SK-N-SH (cell line): Measurements from ENCODE around the gene SPTLC2. TPM values are rescaled to one million over a fixed set of nuclear protein-coding genes. Genes with fewer than 3 reads are reported as not detected.

ENCODE experiments used
- CTCF ChIA-PET: fragments of 300-600, 350-600 bp; formaldehyde crosslinking; extraction: SDS; loops from one replicate; lab custom pipeline; 2021; lab: Yijun Ruan, JAX
- POLR2A ChIA-PET: fragments of 350-600 bp; sonication (Branson Sonifier 250); formaldehyde crosslinking; extraction: SDS; loops from one replicate; lab custom pipeline; 2020; ENCODE audit warnings: antibody characterized with exemption, inconsistent platforms; lab: Yijun Ruan, JAX
- DNase-seq: peaks from one replicate; pipeline ENCODE4 v3.0.0; 2012
- H2AFZ ChIP-seq: fragments of 200-600 bp; sonication (generic); 2 replicates; pipeline ENCODE4 v1.8.1; 2016; ENCODE audit warnings: antibody characterized with exemption, mild to moderate bottlenecking, low read depth
- H3F3A ChIP-seq: fragments of 200-600 bp; sonication (generic); replicated peaks from 2 replicates; pipeline ENCODE3; 2016; ENCODE audit warnings: antibody characterized with exemption, mild to moderate bottlenecking; ENCODE audit not compliant: insufficient read depth
- H3K27ac ChIP-seq, 2 experiments: fragments of 200-500 bp in 1 of 2; fragments of 200-600 bp in 1 of 2; sonication (Bioruptor generic) in 1 of 2; sonication (generic), shearing (Covaris generic) in 1 of 2; 2 replicates each; pipeline versions ENCODE4 v1.5.1 to v1.6.1; 2014 to 2016; ENCODE audit warnings: low read depth in 2 of 2, inconsistent platforms in 1 of 2, low read length in 1 of 2, mild to moderate bottlenecking in 1 of 2, mixed read lengths in 1 of 2
- H3K27me3 ChIP-seq: fragments of 200-600 bp; sonication (generic), shearing (Covaris generic); 2 replicates; pipeline ENCODE4 v1.6.1; 2016; ENCODE audit warnings: mixed run types; ENCODE audit not compliant: insufficient read depth
- H3K36me3 ChIP-seq, 2 experiments: fragments of 200-500 bp in 1 of 2; fragments of 200-600 bp in 1 of 2; sonication (Bioruptor generic) in 1 of 2; sonication (generic) in 1 of 2; replicated peaks in 1 of 2; 2 replicates each; pipeline versions ENCODE3 to v1.5.1; 2014 to 2016; ENCODE audit warnings: low read length in 1 of 2, mild to moderate bottlenecking in 1 of 2; ENCODE audit not compliant: insufficient read depth in 2 of 2, control insufficient read depth in 1 of 2
- H3K4me1 ChIP-seq, 2 experiments: fragments of 200-500 bp in 1 of 2; fragments of 200-600 bp in 1 of 2; sonication (Bioruptor generic) in 1 of 2; sonication (generic), shearing (Covaris generic) in 1 of 2; 2 replicates each; pipeline versions ENCODE4 v1.5.1 to v1.6.1; 2014 to 2016; ENCODE audit warnings: low read depth in 1 of 2, low read length in 1 of 2, mixed run types in 1 of 2; ENCODE audit not compliant: insufficient read depth in 2 of 2, control insufficient read depth in 1 of 2
- H3K4me2 ChIP-seq: fragments of 200-600 bp; sonication (generic), shearing (Covaris generic); 2 replicates; pipeline ENCODE4 v1.6.1; 2017; ENCODE audit warnings: mixed run types
- H3K4me3 ChIP-seq, 2 experiments: fragments of 200-500 bp in 1 of 2; fragments of 200-600 bp in 1 of 2; sonication (Bioruptor generic) in 1 of 2; sonication (generic), shearing (Covaris generic) in 1 of 2; 2 replicates each; pipeline versions ENCODE4 v1.5.1 to v1.8.1; 2014 to 2016; ENCODE audit warnings: low read depth in 2 of 2, inconsistent platforms in 1 of 2, low read length in 1 of 2, mild to moderate bottlenecking in 1 of 2, mixed read lengths in 1 of 2, moderate library complexity in 1 of 2
- H3K79me2 ChIP-seq: fragments of 200-600 bp; sonication (generic); 2 replicates; pipeline ENCODE4 v1.8.1; 2017; ENCODE audit warnings: mild to moderate bottlenecking; ENCODE audit not compliant: insufficient read depth
- H3K9ac ChIP-seq: fragments of 200-600 bp; sonication (generic); 2 replicates; pipeline ENCODE4 v1.6.1; 2017; ENCODE audit warnings: mixed run types
- H3K9me2 ChIP-seq: fragments of 200-600 bp; sonication (generic); 2 replicates; pipeline ENCODE4 v1.6.1; 2017; ENCODE audit warnings: mixed run types
- H3K9me3 ChIP-seq: fragments of 200-600 bp; sonication (generic); 2 replicates; pipeline ENCODE4 v1.6.1; 2017; ENCODE audit warnings: mixed run types, mild to moderate bottlenecking, moderate library complexity
- H4K20me1 ChIP-seq: fragments of 200-600 bp; sonication (generic); 2 replicates; pipeline ENCODE4 v1.6.1; 2017; ENCODE audit warnings: mild to moderate bottlenecking, mixed run types; ENCODE audit not compliant: insufficient read depth
- CHD2 ChIP-seq: fragments of 150-350 bp; IDR thresholded peaks from 2 replicates; pipeline ENCODE4 v1.6.1; 2018; ENCODE audit warnings: low read length; ENCODE audit not compliant: partially characterized antibody
- ELF1 ChIP-seq: IDR thresholded peaks from 2 replicates; pipeline ENCODE4 v1.4.0; 2012
- EZH2phosphoT487 ChIP-seq: fragments of 200-600 bp; sonication (generic); IDR thresholded peaks from 2 replicates; pipeline ENCODE4 v1.6.1; 2017; ENCODE audit warnings: low read depth, mixed run types, mild to moderate bottlenecking, antibody characterized with exemption, moderate library complexity, borderline replicate concordance
- FOSL2 ChIP-seq: IDR thresholded peaks from 2 replicates; pipeline ENCODE4 v1.4.0; 2012; ENCODE audit warnings: low read depth, mild to moderate bottlenecking, moderate library complexity, borderline replicate concordance
- FOXJ3 ChIP-seq: sonication (generic); formaldehyde crosslinking; IDR thresholded peaks from 2 replicates; pipeline ENCODE4 v1.5.1; 2020; ENCODE audit warnings: mild to moderate bottlenecking, missing genetic modification reagents
- FOXM1 ChIP-seq: IDR thresholded peaks from 2 replicates; pipeline ENCODE4 v1.4.0; 2012; ENCODE audit warnings: low read depth, mild to moderate bottlenecking
- GATA2 ChIP-seq: sonication (generic); formaldehyde crosslinking; IDR thresholded peaks from 2 replicates; pipeline ENCODE4 v1.5.0; 2020; ENCODE audit warnings: mild to moderate bottlenecking, missing genetic modification reagents
- JUND ChIP-seq: IDR thresholded peaks from 2 replicates; pipeline ENCODE4 v1.4.0; 2012
- MEF2A ChIP-seq: IDR thresholded peaks from 2 replicates; pipeline ENCODE4 v1.4.0; 2012; ENCODE audit warnings: low read depth, borderline replicate concordance
- MXI1 ChIP-seq: IDR thresholded peaks from 2 replicates; pipeline ENCODE4 v1.6.1; 2012; ENCODE audit warnings: mild to moderate bottlenecking, low read depth, low read length, improper control_type of control experiment
- POLR2AphosphoS5 ChIP-seq: IDR thresholded peaks from 2 replicates; pipeline ENCODE4 v1.6.1; 2012; ENCODE audit warnings: low read depth, low read length
- RAD21 ChIP-seq: IDR thresholded peaks from 2 replicates; pipeline ENCODE4 v1.6.1; 2012; ENCODE audit warnings: mild to moderate bottlenecking, low read length
- RCOR1 ChIP-seq: fragments of 150-350 bp; IDR thresholded peaks from 2 replicates; pipeline ENCODE4 v1.6.1; 2017; ENCODE audit warnings: antibody characterized with exemption, low read length
- RFX5 ChIP-seq: IDR thresholded peaks from 2 replicates; pipeline ENCODE4 v1.6.1; 2012; ENCODE audit warnings: mild to moderate bottlenecking, improper control_type of control experiment, low read length
- SIN3A ChIP-seq: IDR thresholded peaks from 2 replicates; pipeline ENCODE4 v1.6.1; 2012; ENCODE audit warnings: low read depth, mild to moderate bottlenecking, low read length, moderate library complexity, borderline replicate concordance
- TEAD4 ChIP-seq: IDR thresholded peaks from 2 replicates; pipeline ENCODE4 v1.4.0; 2012; ENCODE audit warnings: mild to moderate bottlenecking, borderline replicate concordance; ENCODE audit not compliant: insufficient read depth
- YY1 ChIP-seq: IDR thresholded peaks from 2 replicates; pipeline ENCODE4 v1.4.0; 2012; ENCODE audit warnings: low read depth, mild to moderate bottlenecking
- WGBS: methylation state at CpG from one replicate; pipeline ENCODE4 v1.1.6; 2017; ENCODE audit warnings: low lambda C conversion rate; 5-methylcytosine and 5-hydroxymethylcytosine counted together
- polyA plus RNA-seq, 3 experiments: library from polyadenylated mRNA; depleted of rRNA; stranded (reverse); fragments of >200 nt; gene quantifications; 2 replicates each; pipeline ENCODE4 v1.2.3, GENCODE V29; 2012
- TF ChIP-seq, protein P1 (sequence below): fragments of 150-350 bp; IDR thresholded peaks from 2 replicates; pipeline ENCODE4 v1.6.1; 2017; ENCODE audit warnings: antibody characterized with exemption, low read length, low read depth, borderline replicate concordance
- TF ChIP-seq, protein P2 (sequence below): IDR thresholded peaks from 2 replicates; pipeline ENCODE4 v1.4.0; 2012; ENCODE audit warnings: low read depth, borderline replicate concordance

The SPTLC2 gene
- polyA plus RNA-seq, 1 of the 3 experiments (the other 2 are of a cell fraction) = 10.2 TPM

DNA sequence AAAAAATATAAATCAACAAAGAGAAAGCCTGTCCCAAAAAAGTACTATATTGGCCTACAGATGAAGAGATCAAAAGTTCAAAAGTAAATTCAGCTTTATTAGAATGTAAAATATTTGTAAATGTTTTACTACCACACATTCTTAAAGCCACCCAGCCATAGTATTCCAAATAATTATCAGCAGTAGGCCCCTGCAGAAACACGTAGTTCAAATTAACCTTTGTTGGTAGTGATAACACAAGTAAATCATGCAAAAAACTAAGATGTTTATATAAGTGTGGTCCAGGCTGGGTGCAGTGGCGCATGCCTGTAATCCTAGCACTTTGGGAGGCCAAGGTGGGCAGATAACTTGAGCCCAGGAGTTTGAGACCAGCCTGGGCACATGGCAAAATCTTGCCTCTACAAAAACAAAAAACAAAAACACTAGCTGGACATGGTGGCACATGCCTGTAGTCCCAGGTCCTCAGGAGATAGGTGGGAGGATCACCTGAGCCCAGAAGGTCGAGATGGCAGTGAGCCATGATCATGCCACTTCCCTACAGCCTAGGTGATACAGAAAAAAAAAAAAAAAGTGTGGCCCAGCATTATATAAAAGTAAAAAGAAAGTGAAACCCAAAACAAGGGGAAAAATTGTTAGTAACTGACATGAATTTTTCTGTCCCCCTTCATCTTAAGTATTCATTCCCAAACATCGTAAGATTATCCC, 17.9 kb downstream of the SPTLC2 start:
- Histone ChIP-seq H3K36me3 (peaks cover 8 to 38% of the 10 kb centered on the region in 2 experiments), H3K9ac (no peak overlapping the region), H3F3A (peaks cover 18% of the 10 kb centered on the region), H3K4me1 (peaks cover 3 to 22% of the 10 kb centered on the region in 2 experiments; a peak in 3 of 4 replicates), H4K20me1 (peaks cover 22% of the 10 kb centered on the region), H3K27ac (no peak overlapping the region), H3K9me2 (no peaks in the 10 kb centered on the region), H3K9me3 (no peaks in the 10 kb centered on the region), H3K4me2 (no peak overlapping the region; the same call in 1 of the 2 replicates), H2AFZ (no peak overlapping the region), H3K27me3 (no peaks in the 10 kb centered on the region), H3K79me2 (peaks cover 100% of the 10 kb centered on the region), H3K4me3 (no peak overlapping the region)
- CTCF ChIA-PET = no interaction called here
- WGBS = 95% methylated on average over 4 of the region's 4 CpGs
- POLR2A ChIA-PET = no interaction called here
- no peak for DNase-seq
- no peak for TF ChIP-seq MXI1
- no peak for TF ChIP-seq JUND
- no peak for TF ChIP-seq TEAD4
- no peak for TF ChIP-seq ELF1
- TF ChIP-seq POLR2AphosphoS5 = no peak
- TF ChIP-seq RAD21 = no peak
- TF ChIP-seq SIN3A = no peak
- no peak for TF ChIP-seq GATA2 (CRISPR knock-in tag)
- TF ChIP-seq FOXJ3 (CRISPR knock-in tag) = no peak
- TF ChIP-seq YY1 = no peak
- no peak for TF ChIP-seq CHD2
- TF ChIP-seq, protein P1, sequence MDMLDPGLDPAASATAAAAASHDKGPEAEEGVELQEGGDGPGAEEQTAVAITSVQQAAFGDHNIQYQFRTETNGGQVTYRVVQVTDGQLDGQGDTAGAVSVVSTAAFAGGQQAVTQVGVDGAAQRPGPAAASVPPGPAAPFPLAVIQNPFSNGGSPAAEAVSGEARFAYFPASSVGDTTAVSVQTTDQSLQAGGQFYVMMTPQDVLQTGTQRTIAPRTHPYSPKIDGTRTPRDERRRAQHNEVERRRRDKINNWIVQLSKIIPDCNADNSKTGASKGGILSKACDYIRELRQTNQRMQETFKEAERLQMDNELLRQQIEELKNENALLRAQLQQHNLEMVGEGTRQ = no peak
- TF ChIP-seq RCOR1 = no peak
- no peak for TF ChIP-seq FOXM1
- no peak for TF ChIP-seq EZH2phosphoT487
- TF ChIP-seq, protein P2, sequence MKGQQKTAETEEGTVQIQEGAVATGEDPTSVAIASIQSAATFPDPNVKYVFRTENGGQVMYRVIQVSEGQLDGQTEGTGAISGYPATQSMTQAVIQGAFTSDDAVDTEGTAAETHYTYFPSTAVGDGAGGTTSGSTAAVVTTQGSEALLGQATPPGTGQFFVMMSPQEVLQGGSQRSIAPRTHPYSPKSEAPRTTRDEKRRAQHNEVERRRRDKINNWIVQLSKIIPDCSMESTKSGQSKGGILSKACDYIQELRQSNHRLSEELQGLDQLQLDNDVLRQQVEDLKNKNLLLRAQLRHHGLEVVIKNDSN = no peak
- no peak for TF ChIP-seq FOSL2
- TF ChIP-seq MEF2A = no peak
- no peak for TF ChIP-seq RFX5
